Vagina (tissue), 2 donors: Measurements from ENCODE around the gene TIMM10B. TPM values are rescaled to one million over a fixed set of nuclear protein-coding genes. Genes with fewer than 3 reads are reported as not detected.

Experiments
- DNase-seq, 2 donors: peaks; one replicate each; pipeline ENCODE4 v3.0.0-alpha.2; 2017; ENCODE audit errors: extremely low spot score in 2 of 2
- H3K27ac ChIP-seq: fragments of 200-600 bp; sonication (generic); one replicate; pipeline ENCODE4 v1.5.1; 2019
- H3K27me3 ChIP-seq: fragments of 200-600 bp; sonication (generic); one replicate; pipeline ENCODE4 v1.5.1; 2019
- H3K36me3 ChIP-seq, 2 donors: fragments of 200-600 bp; sonication (generic); one replicate each; pipeline ENCODE4 v1.5.1; 2017 to 2019
- H3K4me1 ChIP-seq: fragments of 200-600 bp; sonication (generic); one replicate; pipeline ENCODE4 v1.5.1; 2019
- H3K4me3 ChIP-seq, 2 donors: fragments of 200-600 bp; sonication (generic); 1 replicate in 1 of 2; 2 replicates in 1 of 2; pipeline ENCODE4 v1.5.1; 2016 to 2019
- H3K9me3 ChIP-seq: fragments of 200-600 bp; sonication (generic); one replicate; pipeline ENCODE4 v1.5.1; 2019
- POLR2A ChIP-seq, 2 donors: fragments of 450-650 bp; IDR thresholded peaks; one replicate each; pipeline ENCODE4 v1.6.1; 2017; ENCODE audit warnings: antibody characterized with exemption in 2 of 2, mild to moderate bottlenecking in 2 of 2, moderate library complexity in 2 of 2
- POLR2AphosphoS5 ChIP-seq, 2 donors: sonication (generic); formaldehyde crosslinking; IDR thresholded peaks; one replicate each; pipeline ENCODE4 v1.9.0; 2017; ENCODE audit warnings: antibody characterized with exemption in 2 of 2, mild to moderate bottlenecking in 2 of 2, low read depth in 1 of 2; ENCODE audit not compliant: insufficient read depth in 1 of 2
- intact Hi-C: fragments of 100-400 bp; cut with DNase I; formaldehyde crosslinking; loops from one replicate; pipeline ENCODE4 v1.15.1; 2023
- total RNA-seq: library from RNA; depleted of rRNA; stranded (reverse); fragments of >200 nt; gene quantifications from one replicate; pipeline ENCODE4 v1.2.3, GENCODE V29; 2016
- TF ChIP-seq, protein P1 (sequence below), 3 experiments: fragments of 450-650 bp in 2 of 3; fragments of 200-600 bp in 1 of 3; sonication (generic) in 1 of 3; IDR thresholded peaks; one replicate each; pipeline ENCODE4 v1.5.1; 2017 to 2019; ENCODE audit warnings: antibody characterized with exemption in 3 of 3, mild to moderate bottlenecking in 2 of 3, moderate library complexity in 2 of 3

Gene TIMM10B
- 98.7 TPM for total RNA-seq

DNA sequence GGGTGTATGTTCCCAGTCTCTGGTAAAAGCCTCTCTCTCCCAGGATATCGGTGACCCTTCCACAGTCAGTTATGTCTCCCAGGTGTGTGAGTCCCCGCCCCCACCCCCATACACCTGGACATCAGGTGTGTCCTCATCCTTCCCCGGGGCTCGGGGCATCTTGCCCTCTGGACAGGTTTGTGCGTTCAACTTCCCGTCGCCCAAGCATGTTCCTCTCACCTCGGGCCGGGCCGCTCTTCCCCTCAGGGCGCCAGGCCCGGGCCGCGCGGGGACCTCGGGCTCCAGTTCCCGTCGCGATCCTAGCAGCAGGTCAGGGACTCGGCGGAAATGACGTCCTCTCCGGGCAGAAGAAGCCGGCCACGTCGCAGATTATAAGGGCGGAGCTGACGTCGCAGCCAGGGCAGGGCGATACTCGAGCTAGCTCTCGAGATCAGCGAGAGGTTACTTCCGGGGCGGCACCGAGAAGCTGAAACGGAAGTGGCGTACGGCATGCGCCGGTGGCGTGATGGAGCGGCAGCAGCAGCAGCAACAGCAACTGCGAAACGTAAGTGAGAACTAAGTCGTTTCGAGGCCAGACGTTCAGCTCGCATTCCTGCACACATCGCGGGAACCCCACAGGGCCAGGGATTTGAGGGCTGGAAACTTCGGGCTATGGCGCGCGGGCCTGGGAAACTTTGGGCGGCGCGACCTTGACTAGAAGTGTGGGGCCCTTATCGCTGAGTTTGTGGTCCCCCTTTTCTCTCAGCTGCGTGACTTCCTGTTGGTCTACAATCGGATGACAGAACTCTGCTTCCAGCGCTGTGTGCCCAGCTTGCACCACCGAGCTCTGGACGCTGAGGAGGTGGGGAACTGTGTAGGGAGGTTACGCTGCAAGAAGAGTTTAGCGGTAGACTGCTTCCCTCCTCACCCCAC, at the start of gene TIMM10B, which contains the start of gene ARFIP2:
TIMM10B (plus strand) TSS at position 490 of the 912 bp plus-strand sequence; CDS start at position 506, 16 bp downstream.
ARFIP2 (minus strand) TSS at position 320 of the 912 bp plus-strand sequence. CDS start 910 bp downstream, outside the sequence.
- Histone ChIP-seq H3K9me3 (no peaks in the 10 kb centered on the region), H3K4me1 (peaks cover 37% of the 10 kb centered on the region), H3K27ac (peak within 1 kb of the TSS; percentile 95), H3K27me3 (no peaks in the 10 kb centered on the region), H3K4me3 (peak within 1 kb of the TSS; percentile 66 to 70), H3K36me3 (peaks cover 0 to 49% of the 10 kb centered on the region in 2 donors)
- TF ChIP-seq, protein P1, sequence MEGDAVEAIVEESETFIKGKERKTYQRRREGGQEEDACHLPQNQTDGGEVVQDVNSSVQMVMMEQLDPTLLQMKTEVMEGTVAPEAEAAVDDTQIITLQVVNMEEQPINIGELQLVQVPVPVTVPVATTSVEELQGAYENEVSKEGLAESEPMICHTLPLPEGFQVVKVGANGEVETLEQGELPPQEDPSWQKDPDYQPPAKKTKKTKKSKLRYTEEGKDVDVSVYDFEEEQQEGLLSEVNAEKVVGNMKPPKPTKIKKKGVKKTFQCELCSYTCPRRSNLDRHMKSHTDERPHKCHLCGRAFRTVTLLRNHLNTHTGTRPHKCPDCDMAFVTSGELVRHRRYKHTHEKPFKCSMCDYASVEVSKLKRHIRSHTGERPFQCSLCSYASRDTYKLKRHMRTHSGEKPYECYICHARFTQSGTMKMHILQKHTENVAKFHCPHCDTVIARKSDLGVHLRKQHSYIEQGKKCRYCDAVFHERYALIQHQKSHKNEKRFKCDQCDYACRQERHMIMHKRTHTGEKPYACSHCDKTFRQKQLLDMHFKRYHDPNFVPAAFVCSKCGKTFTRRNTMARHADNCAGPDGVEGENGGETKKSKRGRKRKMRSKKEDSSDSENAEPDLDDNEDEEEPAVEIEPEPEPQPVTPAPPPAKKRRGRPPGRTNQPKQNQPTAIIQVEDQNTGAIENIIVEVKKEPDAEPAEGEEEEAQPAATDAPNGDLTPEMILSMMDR (IDR thresholded peaks at IDR 0.05), result no peak
- TF ChIP-seq POLR2A (IDR thresholded peaks at IDR 0.05) (peak; percentile 37 to 69), POLR2AphosphoS5 (IDR thresholded peaks at IDR 0.05; ENCODE audit: insufficient read depth in 1 of 2, low read depth in 1 of 2) (peak; percentile 98 to 99)
- DNase-seq, result peak in 1 of 2 donors; percentile 98
- intact Hi-C loops, result no loop called here

DNA sequence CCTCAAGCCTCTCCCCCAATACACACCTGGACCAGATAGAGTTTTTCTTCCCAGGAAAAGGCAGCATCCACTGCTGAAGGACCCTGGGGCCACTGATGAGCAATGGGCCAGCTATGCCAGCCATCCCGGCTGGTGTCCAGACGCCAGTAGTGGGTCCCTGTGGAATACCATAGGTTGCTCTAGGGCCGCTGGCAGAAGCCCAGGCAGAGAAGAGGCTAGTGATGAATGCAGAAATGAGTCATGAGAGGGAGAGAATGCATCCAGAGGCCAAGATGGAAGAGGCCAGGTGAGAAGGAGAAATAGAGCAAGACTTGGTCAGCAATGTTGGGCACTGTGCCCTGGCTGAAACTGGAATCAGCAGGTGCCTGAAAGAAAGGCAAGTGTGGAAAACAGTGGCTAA, 49.4 kb upstream of the TIMM10B start:
- intact Hi-C loops, result loop anchor here (10.0 kb wide), 1 partner anchor 73 kb away; no protein-coding TSS in a partner anchor
- Histone ChIP-seq H3K27ac (no peak overlapping the region), H3K27me3 (no peaks in the 10 kb centered on the region), H3K36me3 (no peaks in the 10 kb centered on the region), H3K9me3 (no peaks in the 10 kb centered on the region), H3K4me1 (no peaks in the 10 kb centered on the region), H3K4me3 (no peak overlapping the region)
- TF ChIP-seq POLR2AphosphoS5 (IDR thresholded peaks at IDR 0.05; ENCODE audit: insufficient read depth in 1 of 2, low read depth in 1 of 2) (no peak), POLR2A (IDR thresholded peaks at IDR 0.05) (no peak)
- TF ChIP-seq, protein P1 (IDR thresholded peaks at IDR 0.05), result no peak
- no peak for DNase-seq

DNA sequence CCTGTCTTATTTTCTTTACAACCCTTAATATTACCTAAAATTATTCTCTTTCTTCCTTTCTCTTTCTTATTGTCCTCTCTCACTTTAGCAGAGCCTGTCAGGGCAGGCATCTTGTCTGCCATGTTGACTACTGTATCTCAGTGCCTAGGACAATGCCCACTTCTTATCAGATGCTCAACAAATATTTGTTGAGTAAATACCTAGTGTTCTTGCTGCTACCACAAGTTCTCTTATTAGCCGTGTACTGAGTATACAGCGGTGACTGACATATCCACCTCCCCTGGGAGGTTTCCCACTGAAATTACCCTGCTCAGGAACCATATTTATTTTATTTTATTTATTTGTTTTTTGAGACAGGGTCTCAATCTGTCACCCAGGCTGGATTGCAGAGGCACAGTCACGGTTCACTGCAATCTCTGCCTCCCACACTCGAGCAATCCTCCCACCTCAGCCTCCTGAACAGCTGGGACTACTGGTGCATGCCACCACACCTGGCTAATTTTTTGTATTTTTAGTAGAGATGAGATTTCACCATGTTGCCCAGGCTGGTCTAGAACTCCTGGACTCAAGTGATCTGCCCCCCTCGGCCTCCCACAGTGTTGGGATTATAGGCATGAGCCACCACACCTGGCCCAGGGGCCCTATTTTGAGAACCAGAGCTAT, 47.2 kb upstream of the TIMM10B start:
- H3K27me3 ChIP-seq, result no peaks in the 10 kb centered on the region
- intact Hi-C loops, result loop anchor here (10.0 kb wide), 1 partner anchor 71 kb away; no protein-coding TSS in a partner anchor

DNA sequence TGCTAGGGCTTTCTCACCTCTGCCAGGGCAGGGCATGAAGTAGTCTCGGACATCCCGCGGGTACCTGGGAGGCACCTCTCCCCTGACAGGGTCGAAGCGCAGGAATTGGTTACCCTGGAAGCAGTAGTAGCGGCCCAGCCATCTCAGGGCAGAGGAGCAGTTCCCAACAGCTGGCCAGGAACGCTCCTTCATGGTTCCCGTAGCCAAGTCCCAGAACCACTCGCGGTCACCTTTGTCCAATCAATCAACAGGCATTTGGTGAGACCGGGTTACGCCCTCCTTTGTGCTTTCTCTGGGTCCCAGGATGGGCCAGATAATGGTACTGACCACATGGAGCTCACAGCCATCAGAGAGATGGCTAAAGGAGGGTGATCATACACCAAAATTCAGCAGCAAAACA, 43.9 kb upstream of the TIMM10B start:
- H3K27ac ChIP-seq, result no peak overlapping the region
- H3K36me3 ChIP-seq, result no peaks in the 10 kb centered on the region
- H3K9me3 ChIP-seq, result no peaks in the 10 kb centered on the region
- DNase-seq, result no peak
- TF ChIP-seq, protein P1 (IDR thresholded peaks at IDR 0.05), result no peak
- TF ChIP-seq POLR2AphosphoS5 (IDR thresholded peaks at IDR 0.05; ENCODE audit: insufficient read depth in 1 of 2, low read depth in 1 of 2), result no peak
- TF ChIP-seq POLR2A (IDR thresholded peaks at IDR 0.05), result no peak
- H3K27me3 ChIP-seq, result no peaks in the 10 kb centered on the region
- intact Hi-C loops, result loop anchor here (10.0 kb wide), 1 partner anchor 67 kb away; no protein-coding TSS in a partner anchor
- H3K4me1 ChIP-seq, result no peaks in the 10 kb centered on the region
- no peak overlapping the region for H3K4me3 ChIP-seq

More for the DNA sequence above, 47.2 kb upstream of the TIMM10B start:
- Histone ChIP-seq H3K36me3 (no peaks in the 10 kb centered on the region), H3K4me3 (no peak overlapping the region), H3K27ac (no peak overlapping the region), H3K4me1 (no peaks in the 10 kb centered on the region), H3K9me3 (no peaks in the 10 kb centered on the region)
- TF ChIP-seq POLR2A (IDR thresholded peaks at IDR 0.05), result no peak
- no peak for TF ChIP-seq POLR2AphosphoS5 (IDR thresholded peaks at IDR 0.05; ENCODE audit: insufficient read depth in 1 of 2, low read depth in 1 of 2)
- TF ChIP-seq, protein P1 (IDR thresholded peaks at IDR 0.05), result no peak
- DNase-seq, result no peak
